Osteocyte (in vitro differentiated cells): Measurements from ENCODE around the gene KRTAP5-10. TPM values are rescaled to one million over a fixed set of nuclear protein-coding genes. Genes with fewer than 3 reads are reported as not detected.

ENCODE experiments used
- DNase-seq: peaks from one replicate; pipeline ENCODE4 v3.0.0; 2021; ENCODE audit warnings: mixed read lengths; ENCODE audit not compliant: unreplicated experiment; ENCODE audit errors: extremely low spot score
- H3K27ac Mint-ChIP-seq: one replicate; pipeline ENCODE4 v1.8.0; 2021; ENCODE audit warnings: mild to moderate bottlenecking, mixed read lengths; ENCODE audit not compliant: unreplicated experiment
- H3K27me3 Mint-ChIP-seq: one replicate; pipeline ENCODE4 v1.8.0; 2021; ENCODE audit warnings: mixed read lengths; ENCODE audit not compliant: unreplicated experiment
- H3K36me3 Mint-ChIP-seq: one replicate; pipeline ENCODE4 v1.8.0; 2021; ENCODE audit warnings: mixed read lengths; ENCODE audit not compliant: unreplicated experiment
- H3K4me1 Mint-ChIP-seq: one replicate; pipeline ENCODE4 v1.8.0; 2021; ENCODE audit warnings: mixed read lengths; ENCODE audit not compliant: unreplicated experiment
- H3K4me3 Mint-ChIP-seq: one replicate; pipeline ENCODE4 v1.8.0; 2021; ENCODE audit warnings: mild to moderate bottlenecking, moderate library complexity, mixed read lengths; ENCODE audit not compliant: unreplicated experiment
- H3K9me3 Mint-ChIP-seq: one replicate; pipeline ENCODE4 v1.8.0; 2021; ENCODE audit warnings: mixed read lengths; ENCODE audit not compliant: unreplicated experiment
- total RNA-seq: library from RNA; stranded (reverse); gene quantifications from 2 replicates; pipeline ENCODE4 v1.2.1, GENCODE V29; 2021
- TF ChIP-seq, protein P1 (sequence below): fragments of 200-600 bp; sonication (generic); IDR thresholded peaks from 2 replicates; pipeline ENCODE4 v1.5.0; 2021; ENCODE audit warnings: antibody characterized with exemption, mild to moderate bottlenecking, moderate library complexity

The KRTAP5-10 gene
- total RNA-seq, 1 donor from 2014 or later: 0.30 TPM

DNA sequence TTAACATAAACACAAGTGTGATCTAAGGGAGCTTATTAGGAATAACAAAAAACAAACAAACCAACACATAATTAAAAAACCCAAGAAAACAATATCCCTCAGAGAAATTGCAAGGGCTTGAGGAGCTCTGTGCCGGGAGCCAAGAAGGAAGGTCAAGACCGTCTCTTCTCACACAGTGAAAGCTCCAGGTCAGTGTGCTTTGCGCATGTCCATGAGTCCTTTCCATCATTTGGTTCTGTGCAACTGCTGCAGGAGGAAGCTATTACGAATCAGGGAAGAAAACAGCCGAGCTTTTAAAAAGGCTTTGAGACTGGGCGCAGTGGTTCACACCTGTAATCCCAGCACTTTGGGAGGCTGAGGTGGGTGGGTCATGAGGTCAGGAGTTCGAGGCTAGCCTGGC, 23.0 kb upstream of the KRTAP5-10 start:
- no peak overlapping the region for H3K27ac Mint-ChIP-seq
- no peak overlapping the region for H3K4me3 Mint-ChIP-seq
- peaks cover 4% of the 10 kb centered on the region for H3K9me3 Mint-ChIP-seq
- TF ChIP-seq, protein P1, sequence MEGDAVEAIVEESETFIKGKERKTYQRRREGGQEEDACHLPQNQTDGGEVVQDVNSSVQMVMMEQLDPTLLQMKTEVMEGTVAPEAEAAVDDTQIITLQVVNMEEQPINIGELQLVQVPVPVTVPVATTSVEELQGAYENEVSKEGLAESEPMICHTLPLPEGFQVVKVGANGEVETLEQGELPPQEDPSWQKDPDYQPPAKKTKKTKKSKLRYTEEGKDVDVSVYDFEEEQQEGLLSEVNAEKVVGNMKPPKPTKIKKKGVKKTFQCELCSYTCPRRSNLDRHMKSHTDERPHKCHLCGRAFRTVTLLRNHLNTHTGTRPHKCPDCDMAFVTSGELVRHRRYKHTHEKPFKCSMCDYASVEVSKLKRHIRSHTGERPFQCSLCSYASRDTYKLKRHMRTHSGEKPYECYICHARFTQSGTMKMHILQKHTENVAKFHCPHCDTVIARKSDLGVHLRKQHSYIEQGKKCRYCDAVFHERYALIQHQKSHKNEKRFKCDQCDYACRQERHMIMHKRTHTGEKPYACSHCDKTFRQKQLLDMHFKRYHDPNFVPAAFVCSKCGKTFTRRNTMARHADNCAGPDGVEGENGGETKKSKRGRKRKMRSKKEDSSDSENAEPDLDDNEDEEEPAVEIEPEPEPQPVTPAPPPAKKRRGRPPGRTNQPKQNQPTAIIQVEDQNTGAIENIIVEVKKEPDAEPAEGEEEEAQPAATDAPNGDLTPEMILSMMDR: no peak
- H3K27me3 Mint-ChIP-seq: peaks cover 4% of the 10 kb centered on the region
- H3K36me3 Mint-ChIP-seq: no peaks in the 10 kb centered on the region
- no peaks in the 10 kb centered on the region for H3K4me1 Mint-ChIP-seq
- no peak for DNase-seq

DNA sequence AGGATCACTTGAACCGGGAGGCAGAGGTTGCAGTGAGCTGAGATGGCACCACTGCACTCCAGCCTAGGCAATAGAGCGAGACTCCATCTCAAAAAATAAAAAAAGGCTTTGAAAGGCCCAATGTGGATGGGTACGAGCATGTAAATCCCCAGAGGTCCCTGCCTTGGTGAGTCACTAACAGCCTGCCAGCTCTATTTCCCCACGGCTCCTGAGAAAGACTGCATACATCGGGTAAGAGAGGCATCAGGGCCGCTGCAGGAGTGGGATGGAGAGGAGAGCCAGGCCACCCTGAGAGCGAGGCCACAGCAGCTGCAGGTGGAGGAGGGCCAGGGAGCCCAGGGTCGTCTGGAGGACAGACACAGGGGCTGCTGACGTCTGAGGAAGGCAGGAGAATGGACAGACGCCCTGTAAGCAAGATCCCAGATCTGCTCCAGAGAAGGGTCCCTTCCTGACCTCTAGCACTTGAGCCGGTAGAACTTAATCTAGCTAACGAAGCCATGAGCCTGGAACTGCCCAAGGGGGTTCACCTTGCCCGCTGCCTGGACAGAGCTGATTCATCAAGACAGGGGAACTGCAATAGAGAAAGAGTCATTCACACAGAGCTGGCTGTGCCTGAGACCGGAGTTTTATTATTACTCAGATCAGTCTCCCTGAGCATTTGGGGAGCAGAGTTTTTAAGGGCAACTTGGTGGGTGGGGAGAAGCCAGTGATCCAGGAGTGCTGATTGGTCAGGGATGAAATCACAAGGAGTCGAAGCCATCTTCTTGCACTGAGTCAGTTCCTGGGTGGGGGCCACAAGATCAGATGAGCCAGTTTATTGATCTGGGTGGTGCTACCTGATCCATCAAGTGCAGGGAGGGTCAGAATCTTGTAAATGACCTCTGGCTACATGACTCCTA, 22.2 kb upstream of the KRTAP5-10 start:
- no peak for DNase-seq
- TF ChIP-seq, protein P1: no peak
- H3K27me3 Mint-ChIP-seq: peaks cover 4% of the 10 kb centered on the region
- peaks cover 4% of the 10 kb centered on the region for H3K9me3 Mint-ChIP-seq
- no peaks in the 10 kb centered on the region for H3K4me1 Mint-ChIP-seq
- H3K27ac Mint-ChIP-seq: no peak overlapping the region
- H3K36me3 Mint-ChIP-seq: no peaks in the 10 kb centered on the region
- H3K4me3 Mint-ChIP-seq: no peak overlapping the region

DNA sequence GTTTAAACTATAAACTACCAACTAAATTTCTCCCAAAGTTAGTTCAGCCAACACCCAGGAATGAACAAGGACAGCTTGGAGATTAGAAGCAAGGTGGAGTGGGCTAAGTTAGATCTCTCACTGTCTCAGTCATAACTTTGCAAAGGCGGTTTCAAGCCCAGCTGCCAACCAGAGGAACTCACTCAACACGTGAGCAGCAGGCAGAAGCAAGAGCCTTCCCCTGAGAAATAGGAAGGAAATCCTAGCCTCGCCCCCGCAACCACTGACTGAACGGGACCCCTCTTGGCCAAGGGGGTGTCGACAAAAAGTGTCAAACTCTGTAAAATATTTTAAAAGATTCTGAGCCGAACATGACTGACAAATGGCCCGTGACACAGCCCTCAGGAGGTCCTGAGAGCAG, 21.5 kb upstream of the KRTAP5-10 start:
- no peak for DNase-seq
- Mint-ChIP-seq H3K4me1 (no peaks in the 10 kb centered on the region), H3K27ac (no peak overlapping the region), H3K27me3 (peaks cover 4% of the 10 kb centered on the region), H3K36me3 (no peaks in the 10 kb centered on the region), H3K4me3 (no peak overlapping the region), H3K9me3 (peaks cover 4% of the 10 kb centered on the region)
- TF ChIP-seq, protein P1: no peak

DNA sequence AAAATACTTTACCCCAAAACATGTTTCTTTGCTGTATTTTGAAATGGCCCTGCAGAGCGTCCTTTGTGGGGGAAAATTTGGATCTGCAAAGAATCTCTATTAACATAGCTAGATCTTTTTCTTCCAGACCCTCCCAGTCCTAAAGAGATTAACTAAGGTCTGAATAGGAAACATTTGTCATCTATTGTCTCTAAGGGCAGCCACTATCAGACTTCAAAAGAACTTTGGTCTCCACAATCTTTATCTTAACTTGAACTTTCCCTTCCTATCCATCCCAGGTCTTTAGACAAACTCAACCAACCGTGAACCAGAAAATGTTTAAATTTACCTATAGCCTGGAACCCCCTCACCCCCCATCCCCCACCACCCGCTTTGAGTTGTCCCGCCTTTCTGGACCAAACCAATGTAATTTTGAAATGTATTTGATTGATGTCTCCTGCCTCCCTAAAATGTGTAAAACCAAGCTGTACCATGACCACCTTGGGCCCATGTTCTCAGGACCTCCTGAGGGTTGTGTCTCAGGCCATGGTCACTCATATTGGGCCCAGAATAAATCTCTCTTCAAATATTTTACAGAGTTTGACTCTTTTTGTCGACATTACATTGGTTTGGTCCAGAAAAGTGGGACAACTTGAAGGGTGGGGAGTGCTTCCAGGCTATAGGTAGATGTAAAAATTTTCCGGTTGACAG, 20.7 kb upstream of the KRTAP5-10 start:
- Mint-ChIP-seq H3K4me3 (no peak overlapping the region), H3K27ac (no peak overlapping the region), H3K27me3 (peaks cover 4% of the 10 kb centered on the region), H3K9me3 (peaks cover 4% of the 10 kb centered on the region), H3K36me3 (no peaks in the 10 kb centered on the region), H3K4me1 (no peaks in the 10 kb centered on the region)
- TF ChIP-seq, protein P1: no peak
- no peak for DNase-seq

DNA sequence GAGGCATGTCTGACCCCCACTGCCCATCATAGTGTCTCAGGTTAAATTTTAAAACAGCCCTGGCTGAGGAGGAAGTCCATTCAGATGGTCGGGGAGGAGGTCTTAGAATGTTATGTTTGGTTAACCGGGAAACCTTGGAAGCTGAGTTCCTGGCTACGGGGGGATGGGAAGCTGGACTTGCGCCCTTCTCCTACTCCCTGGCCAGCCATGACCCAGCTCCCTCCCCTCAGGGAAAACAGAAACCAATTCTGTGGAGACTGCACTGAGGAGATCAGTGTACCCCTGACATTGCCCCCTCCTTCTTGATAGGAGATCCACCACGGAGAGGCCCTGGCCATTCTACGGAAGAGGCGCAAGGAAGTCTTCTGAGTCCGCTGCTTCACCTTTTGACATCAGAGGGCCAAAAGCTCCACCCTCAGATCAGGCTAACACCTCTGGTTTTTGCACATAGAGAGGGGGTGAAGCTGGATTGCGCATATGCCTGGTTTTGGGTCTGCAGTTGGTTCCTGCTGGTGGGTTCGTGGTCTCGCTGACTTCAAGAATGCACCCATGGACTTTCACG, 19.9 kb upstream of the KRTAP5-10 start:
- TF ChIP-seq, protein P1: no peak
- H3K9me3 Mint-ChIP-seq: peaks cover 4% of the 10 kb centered on the region
- DNase-seq: no peak
- H3K4me3 Mint-ChIP-seq: no peak overlapping the region
- no peaks in the 10 kb centered on the region for H3K36me3 Mint-ChIP-seq
- no peak overlapping the region for H3K27ac Mint-ChIP-seq
- H3K4me1 Mint-ChIP-seq: no peaks in the 10 kb centered on the region
- peaks cover 4% of the 10 kb centered on the region for H3K27me3 Mint-ChIP-seq
